ENCODE results near the gene MORN5.

Gene MORN5

GRCh38 chr9:122223435-122223834, 63.7 kb downstream of the MORN5 start:
- H3K4me3 ChIP-seq (ENCODE audit: low read depth, low read length) = no peak overlapping the region
- no peak for DNase-seq (ENCODE audit: low read depth)
- TF ChIP-seq CTCF (IDR thresholded peaks at IDR 0.05; ENCODE audit: control insufficient read depth, extremely low read depth, insufficient read depth) = no peak

- no peak overlapping the region for H3K4me3 ChIP-seq (ENCODE audit: low read depth, low read length)
- no peak for DNase-seq (ENCODE audit: low read depth)
- TF ChIP-seq CTCF (IDR thresholded peaks at IDR 0.05; ENCODE audit: control insufficient read depth, extremely low read depth, insufficient read depth) = no peak
Observed at GRCh38 chr9:122225312-122226141, 65.8 kb downstream of the MORN5 start.

- no peak overlapping the region for H3K4me3 ChIP-seq (ENCODE audit: low read depth, low read length)
Observed at GRCh38 chr9:122226142-122226757, 66.5 kb downstream of the MORN5 start.

GRCh38 chr9:122226758-122227574, 67.3 kb downstream of the MORN5 start:
- H3K4me3 ChIP-seq (ENCODE audit: low read depth, low read length) = no peak overlapping the region
- no peak for TF ChIP-seq CTCF (IDR thresholded peaks at IDR 0.05; ENCODE audit: control insufficient read depth, extremely low read depth, insufficient read depth)
- DNase-seq (ENCODE audit: low read depth) = no peak

More at GRCh38 chr9:122226142-122226757, 66.5 kb downstream of the MORN5 start:
- DNase-seq (ENCODE audit: low read depth) = no peak
- no peak for TF ChIP-seq CTCF (IDR thresholded peaks at IDR 0.05; ENCODE audit: control insufficient read depth, extremely low read depth, insufficient read depth)

- no peak for TF ChIP-seq CTCF (IDR thresholded peaks at IDR 0.05; ENCODE audit: control insufficient read depth, extremely low read depth, insufficient read depth)
- H3K4me3 ChIP-seq (ENCODE audit: low read depth, low read length) = no peak overlapping the region
- no peak for DNase-seq (ENCODE audit: low read depth)
Observed at GRCh38 chr9:122227575-122227900, 67.8 kb downstream of the MORN5 start.

DNA sequence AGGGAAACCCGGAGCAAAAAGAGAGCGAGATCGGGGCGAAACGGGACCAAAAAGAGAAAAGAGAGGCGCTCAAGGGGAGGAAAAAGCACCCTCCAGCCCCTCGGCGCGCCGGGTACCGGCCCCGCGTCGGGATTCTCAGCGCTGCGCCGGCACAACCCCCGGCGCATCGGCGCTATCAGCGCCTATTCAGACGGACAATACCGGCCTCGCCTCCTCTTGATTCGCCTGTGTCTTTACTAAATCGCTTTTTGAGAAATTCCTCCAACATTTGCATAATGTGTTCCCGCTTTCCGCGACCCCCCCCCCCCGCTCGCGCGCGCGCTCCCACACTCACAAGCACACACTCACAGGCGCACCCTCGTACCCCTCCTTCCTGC, 68.5 kb downstream of the MORN5 start:
- 0 out of 2 replicates have a peak overlapping the region, but pooled peaks have one; percentile 18 for H3K4me3 ChIP-seq (ENCODE audit: low read depth, low read length)
- no peak for TF ChIP-seq CTCF (IDR thresholded peaks at IDR 0.05; ENCODE audit: control insufficient read depth, extremely low read depth, insufficient read depth)
- no peak for DNase-seq (ENCODE audit: low read depth)
